HuH-7.5 (cell line): Measurements from ENCODE around the gene ZMYND8.

Experiments used
- DNase-seq: peaks from one replicate; pipeline ENCODE4 v3.0.0; 2011; ENCODE audit warnings: low spot score

ZMYND8 gene

GRCh38 chr20:47332381-47333206 is 23.9 kb downstream of the ZMYND8 start:
- no peak for DNase-seq

GRCh38 chr20:47330933-47331708 is 25.4 kb downstream of the ZMYND8 start:
- DNase-seq, result peak; percentile 64

- DNase-seq, result no peak
These were observed 26.4 kb downstream of the ZMYND8 start for GRCh38 chr20:47330071-47330470.

GRCh38 chr20:47328129-47328528 is 28.4 kb downstream of the ZMYND8 start:
- DNase-seq, result no peak

- DNase-seq, result no peak
These were observed 28.8 kb downstream of the ZMYND8 start for GRCh38 chr20:47327711-47328110.

GRCh38 chr20:47326658-47327268 is 29.7 kb downstream of the ZMYND8 start:
- no peak for DNase-seq

GRCh38 chr20:47325242-47325641 is 31.3 kb downstream of the ZMYND8 start:
- no peak for DNase-seq

GRCh38 chr20:47320990-47321805 is 35.3 kb downstream of the ZMYND8 start:
- DNase-seq, result peak; percentile 95

GRCh38 chr20:47319517-47320252 is 36.8 kb downstream of the ZMYND8 start:
- DNase-seq, result peak; percentile 99

- peak; percentile 77 for DNase-seq
These were observed 37.6 kb downstream of the ZMYND8 start for GRCh38 chr20:47318586-47319516.

- DNase-seq, result peak; percentile 64
These were observed 38.4 kb downstream of the ZMYND8 start for GRCh38 chr20:47318027-47318585.

- DNase-seq, result no peak
These were observed 39.2 kb downstream of the ZMYND8 start for GRCh38 chr20:47317127-47317895.

GRCh38 chr20:47316776-47317126 is 39.7 kb downstream of the ZMYND8 start:
- DNase-seq, result no peak

GRCh38 chr20:47315339-47316056 is 41.0 kb downstream of the ZMYND8 start:
- peak; percentile 67 for DNase-seq

- DNase-seq, result no peak
These were observed 41.7 kb downstream of the ZMYND8 start for GRCh38 chr20:47314647-47315338.

GRCh38 chr20:47311967-47312681 is 44.4 kb downstream of the ZMYND8 start:
- no peak for DNase-seq

- DNase-seq, result no peak
These were observed 45.3 kb downstream of the ZMYND8 start for GRCh38 chr20:47311211-47311610.
